Cardiac fibroblast (primary cell): ENCODE data around the gene NOTCH2.
A peak's percentile ranks its signal among the peaks of the same experiment; 100 is the strongest.
"Not testable (repeated sequence)": the region's sequence is repeated elsewhere in the genome, so short reads cannot be mapped to it uniquely, and the experiment has no call there.

Experiments
- DNase-seq, 2 donors: peaks; one replicate each; pipeline versions ENCODE4 v3.0.0 to v3.0.0-alpha.2; 2010; ENCODE audit warnings: low read depth in 2 of 2
- H3K4me3 ChIP-seq, 2 donors: replicated peaks in 1 of 2; 1 replicate in 1 of 2; 2 replicates in 1 of 2; pipeline ENCODE4 v1.5.1; 2011; ENCODE audit warnings: low read depth in 2 of 2, low read length in 2 of 2, mild to moderate bottlenecking in 2 of 2, moderate library complexity in 1 of 2

The NOTCH2 gene

DNA sequence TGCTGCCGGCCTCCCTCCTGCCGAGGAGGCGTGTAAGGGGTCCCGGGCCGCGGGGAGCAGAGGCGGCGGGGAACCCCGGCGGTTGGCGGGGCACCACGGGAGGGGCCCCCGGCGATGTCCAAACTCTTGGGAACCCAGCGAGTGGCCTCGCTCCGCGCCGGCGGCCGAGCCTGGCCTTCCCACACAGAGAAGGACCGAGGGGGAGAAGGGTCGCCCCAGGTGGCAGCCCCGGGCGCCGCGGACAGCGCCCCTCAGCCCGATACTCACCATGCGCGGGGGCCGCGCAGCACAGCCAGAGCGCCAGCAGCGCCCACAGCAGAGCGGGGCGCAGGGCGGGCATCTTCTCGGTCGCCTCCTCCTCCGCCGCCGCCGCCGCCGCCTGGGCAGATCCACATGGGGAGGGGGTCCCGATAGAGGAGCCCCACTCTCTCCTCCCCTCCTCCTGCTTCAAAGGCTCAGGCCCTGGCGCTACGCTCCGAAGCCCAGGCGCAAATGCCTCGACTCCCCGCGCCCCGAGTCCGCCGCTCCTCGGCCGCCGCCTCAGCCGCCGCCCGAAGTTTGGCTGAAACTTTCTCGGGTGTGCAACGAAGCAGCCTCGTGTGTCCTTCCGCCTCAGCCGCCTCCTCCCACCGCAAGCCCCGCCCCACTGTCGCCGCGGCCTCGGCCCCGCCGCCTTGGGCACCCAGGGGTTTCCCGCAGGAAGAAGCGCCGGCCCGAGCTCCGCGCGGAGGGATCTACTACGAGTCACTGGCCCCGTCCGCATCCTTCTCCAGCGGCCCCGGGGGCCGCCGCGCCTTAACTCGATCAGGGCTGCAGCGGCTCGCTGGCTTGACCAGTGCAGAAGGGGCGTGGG is at the start of gene NOTCH2:
Gene NOTCH2 (minus strand): TSS at position 596 of the 853 bp plus-strand sequence. CDS start 256 bp downstream, at position 340.
- H3K4me3 ChIP-seq = peak within 1 kb of the TSS; percentile 50 to 57
- DNase-seq = peak; percentile 26 to 51

DNA sequence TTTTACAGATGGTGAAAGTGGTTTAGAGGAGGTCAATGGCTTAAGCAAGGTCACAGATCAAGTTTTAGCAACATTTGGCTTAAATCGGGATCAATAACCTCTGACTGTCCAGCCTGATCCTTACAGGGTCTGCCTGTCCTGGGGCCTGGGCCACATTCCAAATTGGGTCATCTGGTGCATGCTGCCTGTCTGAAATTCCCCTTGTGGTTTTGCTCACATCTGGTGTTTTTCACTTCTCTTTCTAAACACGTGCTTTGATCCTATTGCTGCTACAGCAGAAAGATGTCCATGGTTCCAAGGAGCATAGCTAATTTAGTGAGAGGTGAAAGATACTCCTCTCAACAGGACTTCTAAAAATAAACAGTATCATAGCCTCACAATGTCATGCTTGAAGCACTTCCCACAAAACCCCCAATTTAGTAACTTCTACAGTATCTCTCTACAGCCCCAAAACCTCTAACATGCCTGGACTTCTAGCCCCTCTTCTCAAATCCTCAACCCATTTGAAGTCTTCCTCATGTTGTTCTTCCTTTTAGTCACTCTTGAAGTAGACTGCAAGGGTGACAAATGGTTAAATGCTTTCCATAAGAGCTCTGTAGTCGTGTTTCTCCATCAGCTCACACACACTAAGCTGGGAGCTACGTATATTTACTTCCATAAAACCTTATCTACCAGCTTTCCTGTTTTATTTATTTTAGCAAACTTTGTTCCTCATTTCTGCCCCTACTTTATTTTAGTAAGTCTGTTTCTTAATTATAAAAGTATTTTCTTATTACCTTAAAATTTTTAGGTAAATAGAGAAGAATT is 48.1 kb upstream of the NOTCH2 start:
- peak; percentile 8 to 35 for DNase-seq
- H3K4me3 ChIP-seq = not testable (repeated sequence)

DNA sequence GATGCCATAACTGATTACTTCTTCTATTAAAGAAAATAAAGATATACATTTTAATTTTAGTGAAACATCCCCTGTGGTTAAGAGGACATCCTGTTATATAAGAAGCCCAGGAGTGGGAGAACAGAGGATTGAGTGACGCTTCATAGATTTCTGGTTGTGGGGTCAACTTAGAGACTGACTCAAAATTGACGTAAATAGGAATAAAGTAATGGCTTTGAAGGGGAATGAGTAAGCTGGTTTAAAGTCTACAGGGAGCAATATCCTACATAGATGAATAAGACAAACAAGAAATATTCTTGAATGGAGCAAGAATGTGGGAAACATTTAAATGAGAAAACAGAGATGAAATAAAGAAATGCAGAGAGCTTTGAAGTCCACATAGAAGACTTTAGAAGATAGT is 46.6 kb upstream of the NOTCH2 start:
- DNase-seq = peak in 1 of 2 donors; percentile 80

DNA sequence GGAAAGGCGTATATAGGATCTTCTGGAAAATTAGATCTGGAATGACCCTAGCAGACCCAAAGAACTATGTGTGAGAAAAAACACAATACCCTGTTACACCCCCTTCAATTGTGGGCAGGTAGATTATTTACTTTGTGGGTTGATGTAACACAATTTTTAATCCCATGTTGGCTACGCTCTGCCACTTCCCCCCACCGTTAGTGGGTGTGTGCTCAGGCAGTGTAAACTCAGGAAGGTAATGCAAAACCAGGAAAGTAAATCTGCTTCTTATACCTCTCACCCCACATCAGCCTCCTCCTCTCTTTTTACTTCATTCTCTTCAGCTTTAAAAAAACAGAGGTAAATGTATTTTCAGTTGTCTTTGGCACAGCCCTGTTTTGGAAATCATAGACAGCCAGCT is 43.7 kb upstream of the NOTCH2 start:
- DNase-seq, H3K4me3 ChIP-seq: not testable (repeated sequence)

More for the DNA sequence above, 46.6 kb upstream of the NOTCH2 start:
- H3K4me3 ChIP-seq = not testable (repeated sequence)

DNA sequence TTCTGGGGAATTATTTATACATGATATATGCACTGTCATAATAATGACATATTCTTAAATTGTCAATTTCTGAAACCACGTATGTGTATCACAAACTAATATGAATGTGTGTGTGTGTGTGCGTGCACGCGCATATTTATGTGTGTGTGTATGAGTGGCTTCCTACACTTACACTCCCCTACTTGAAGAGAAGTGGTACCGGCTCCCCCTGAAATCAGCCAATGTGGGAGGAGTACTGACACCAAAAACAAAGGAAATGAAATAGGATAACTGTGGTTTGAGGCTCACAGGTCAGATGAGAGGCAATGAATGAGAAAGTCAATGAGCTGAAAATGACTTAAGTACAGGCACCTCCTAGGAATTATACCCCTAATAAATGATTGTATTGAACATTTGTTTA is 42.8 kb upstream of the NOTCH2 start:
- DNase-seq = peak in 1 of 2 donors; percentile 7
- H3K4me3 ChIP-seq = not testable (repeated sequence)

DNA sequence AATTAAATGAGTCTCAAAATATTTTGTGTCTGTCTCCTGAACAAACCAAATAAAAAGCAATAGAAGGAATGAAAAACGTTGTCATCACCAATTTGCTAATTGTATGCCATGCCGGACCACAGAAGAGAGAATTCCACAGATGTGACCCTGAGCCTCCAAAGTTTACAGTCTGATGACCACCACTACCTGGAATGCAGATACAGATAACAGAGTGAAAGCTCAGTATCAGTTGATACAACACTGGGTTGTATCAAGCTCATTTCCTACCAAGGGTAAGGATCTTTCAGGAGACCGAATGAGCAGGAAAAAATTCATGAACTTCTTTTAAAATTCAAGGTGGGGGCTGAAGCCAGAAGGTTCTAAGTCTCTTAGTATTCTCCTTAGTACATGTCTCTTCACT is 42.3 kb upstream of the NOTCH2 start:
- DNase-seq, H3K4me3 ChIP-seq: not testable (repeated sequence)

DNA sequence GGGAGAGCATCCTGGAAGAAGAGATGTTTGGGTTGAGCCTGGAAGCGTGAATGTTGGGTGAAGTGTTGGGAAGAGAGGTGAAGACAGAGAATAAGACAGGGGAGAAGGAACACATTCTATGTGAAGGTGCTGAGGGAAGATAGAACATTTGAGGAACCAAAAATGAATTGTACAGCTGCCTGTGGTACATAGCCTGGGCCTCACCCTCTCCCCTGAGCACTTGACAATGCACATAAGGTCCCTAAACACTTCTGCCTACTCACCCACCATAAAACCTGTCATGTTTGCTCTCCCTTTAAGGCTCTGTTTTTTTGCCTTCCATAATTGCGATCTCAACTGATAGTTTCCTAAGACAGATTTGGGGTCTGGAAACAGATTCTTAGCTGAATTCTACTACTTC is 41.5 kb upstream of the NOTCH2 start:
- H3K4me3 ChIP-seq, DNase-seq: not testable (repeated sequence)

DNA sequence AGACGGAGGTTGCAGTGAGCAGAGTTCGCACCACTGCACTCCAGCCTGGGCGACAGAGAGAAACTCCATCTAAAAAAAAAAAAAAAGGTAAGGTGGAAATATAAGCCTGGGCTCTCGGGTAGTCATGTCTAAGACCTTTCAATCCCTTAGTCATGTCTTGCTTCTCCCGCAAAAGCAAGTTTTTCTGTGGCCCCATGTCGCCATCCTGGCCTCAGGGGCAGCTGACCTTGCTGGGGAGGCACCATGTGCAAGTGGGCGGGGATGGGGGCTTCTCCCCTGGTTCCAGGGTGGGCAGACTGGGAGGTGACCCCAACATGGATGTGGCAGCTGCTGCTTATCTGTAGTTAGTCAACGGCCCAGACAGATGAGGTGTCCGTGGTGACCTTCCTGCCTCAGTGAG is 40.2 kb upstream of the NOTCH2 start:
- not testable (repeated sequence) for H3K4me3 ChIP-seq, DNase-seq

DNA sequence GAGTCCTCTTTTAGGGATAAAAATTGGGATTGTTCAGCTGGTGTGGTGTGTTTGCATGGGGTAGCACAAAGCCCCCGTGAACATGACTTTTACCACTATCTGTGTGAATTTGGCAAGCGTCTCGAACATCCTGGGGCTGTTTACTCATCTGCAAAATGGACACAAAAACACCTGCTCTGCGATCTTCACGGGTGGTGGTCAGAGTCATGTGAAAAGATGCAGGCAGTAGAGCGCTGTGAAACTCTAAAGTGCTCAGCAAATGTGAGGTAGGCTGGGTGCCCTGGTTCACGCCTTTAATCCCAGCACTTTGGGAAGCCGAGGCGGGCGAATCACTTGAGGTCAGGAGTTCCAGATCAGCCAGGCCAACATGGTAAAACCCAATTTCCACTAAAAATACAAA is 39.7 kb upstream of the NOTCH2 start:
- not testable (repeated sequence) for H3K4me3 ChIP-seq, DNase-seq

DNA sequence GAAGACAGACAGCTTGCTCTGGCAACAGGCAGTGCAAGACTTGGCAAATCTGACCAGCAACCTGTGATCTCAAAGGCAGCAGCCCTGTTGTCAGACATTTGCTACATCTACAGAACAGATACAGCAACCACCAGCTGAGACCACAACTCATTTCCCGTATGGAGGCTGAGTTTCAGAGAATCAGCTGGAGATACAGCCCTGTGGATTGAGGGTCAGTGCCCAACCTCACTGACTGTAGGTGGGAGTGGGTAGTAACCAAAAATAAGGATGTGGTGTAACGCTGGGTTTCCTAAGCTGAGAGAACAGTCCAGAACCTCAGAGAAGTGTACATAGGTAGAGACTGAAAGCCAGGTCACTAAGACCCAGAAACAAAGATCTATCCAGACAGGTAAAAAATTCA is 35.8 kb upstream of the NOTCH2 start:
- not testable (repeated sequence) for H3K4me3 ChIP-seq, DNase-seq

DNA sequence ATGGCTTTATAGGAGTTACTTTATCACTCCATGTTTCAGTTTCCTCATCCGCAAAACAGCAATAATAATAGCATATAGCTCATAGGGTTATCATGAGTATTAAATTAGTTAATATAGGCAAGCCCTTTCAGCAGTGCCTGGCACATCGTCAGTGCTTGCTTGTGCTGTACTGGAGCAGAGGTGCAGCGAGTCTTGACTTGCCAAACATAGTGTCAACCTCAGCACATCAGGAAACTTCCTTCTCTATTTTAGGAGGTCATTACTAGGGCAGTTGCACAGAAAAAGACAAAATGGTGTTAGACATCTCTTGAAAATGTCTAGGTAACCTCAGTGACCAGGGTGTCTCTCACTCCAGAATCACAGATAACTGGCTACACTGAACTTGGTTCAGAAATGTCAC is 34.3 kb upstream of the NOTCH2 start:
- DNase-seq, H3K4me3 ChIP-seq: not testable (repeated sequence)

DNA sequence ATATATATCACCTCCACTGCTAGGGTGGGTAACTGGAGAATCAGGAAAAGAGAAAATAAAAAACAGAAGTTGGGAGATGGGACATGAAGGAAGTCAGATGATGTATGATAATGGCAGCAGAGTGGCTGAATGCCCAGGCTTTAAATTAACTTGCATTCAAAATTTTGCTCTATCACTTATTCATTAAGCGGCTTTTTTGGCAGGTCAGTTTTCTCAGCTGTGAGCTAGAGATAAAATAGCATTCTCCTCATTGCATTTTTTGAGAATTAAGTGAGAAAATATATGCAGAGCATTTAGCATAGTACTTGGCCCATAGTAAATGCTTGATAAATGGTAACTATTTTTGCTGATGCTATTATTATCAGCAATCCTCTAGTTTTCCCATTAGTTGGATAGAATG is 32.1 kb upstream of the NOTCH2 start:
- not testable (repeated sequence) for DNase-seq, H3K4me3 ChIP-seq

DNA sequence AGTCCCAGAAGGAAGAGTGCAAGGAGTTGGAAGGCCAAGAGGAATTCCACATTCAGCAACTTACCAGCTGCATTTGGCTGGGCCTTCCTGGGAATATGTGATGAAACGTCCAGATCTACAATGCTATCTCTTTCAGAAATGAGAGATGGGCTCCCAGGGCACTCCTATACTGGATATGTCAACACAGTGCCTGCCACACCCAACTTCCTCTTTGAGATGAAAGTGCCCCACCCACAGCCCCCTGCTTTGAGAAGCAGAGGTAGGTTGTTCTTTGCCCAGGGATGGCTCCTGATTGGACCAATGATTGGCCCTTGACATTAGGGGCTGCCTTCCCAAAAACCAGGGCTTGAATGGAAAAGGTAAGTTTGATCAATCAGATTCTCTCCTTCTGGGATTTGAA is 31.1 kb upstream of the NOTCH2 start:
- DNase-seq, H3K4me3 ChIP-seq: not testable (repeated sequence)

DNA sequence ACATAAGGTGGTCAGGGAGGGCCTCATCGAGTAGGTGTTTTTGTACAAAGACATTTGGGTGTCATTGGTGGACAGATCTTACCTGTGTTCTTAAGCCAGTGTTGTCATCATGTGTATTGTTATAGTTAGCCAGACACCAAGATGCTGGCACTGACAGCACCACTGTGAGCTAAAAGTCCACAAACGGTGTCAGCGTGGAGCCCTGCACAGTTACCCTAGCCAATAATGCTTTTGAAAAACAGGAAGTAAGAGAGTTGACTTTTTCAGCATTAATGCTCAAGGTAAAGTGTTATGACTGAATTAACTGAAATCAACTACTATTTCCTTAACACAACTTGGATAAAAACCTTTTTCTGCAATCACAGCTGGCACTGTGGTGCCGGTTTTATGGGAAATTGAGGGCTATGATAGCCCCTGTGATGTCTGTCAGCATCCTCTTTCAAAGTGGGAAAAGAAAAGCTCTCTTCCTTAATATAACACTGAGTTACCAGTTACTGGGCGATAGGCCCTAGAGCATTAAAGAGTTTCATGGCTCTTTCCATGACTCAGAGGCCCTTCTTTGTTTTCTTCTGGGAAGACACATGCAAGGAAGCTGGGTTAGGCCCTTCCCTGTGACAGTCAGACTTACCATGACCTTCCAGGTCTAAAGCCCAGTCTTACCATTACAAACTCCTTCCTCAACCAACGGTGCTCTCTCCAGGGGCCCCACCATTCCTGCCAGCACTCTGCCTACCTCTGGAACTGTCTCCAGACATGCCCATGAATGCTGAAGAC is 29.7 kb upstream of the NOTCH2 start:
- not testable (repeated sequence) for H3K4me3 ChIP-seq

DNA sequence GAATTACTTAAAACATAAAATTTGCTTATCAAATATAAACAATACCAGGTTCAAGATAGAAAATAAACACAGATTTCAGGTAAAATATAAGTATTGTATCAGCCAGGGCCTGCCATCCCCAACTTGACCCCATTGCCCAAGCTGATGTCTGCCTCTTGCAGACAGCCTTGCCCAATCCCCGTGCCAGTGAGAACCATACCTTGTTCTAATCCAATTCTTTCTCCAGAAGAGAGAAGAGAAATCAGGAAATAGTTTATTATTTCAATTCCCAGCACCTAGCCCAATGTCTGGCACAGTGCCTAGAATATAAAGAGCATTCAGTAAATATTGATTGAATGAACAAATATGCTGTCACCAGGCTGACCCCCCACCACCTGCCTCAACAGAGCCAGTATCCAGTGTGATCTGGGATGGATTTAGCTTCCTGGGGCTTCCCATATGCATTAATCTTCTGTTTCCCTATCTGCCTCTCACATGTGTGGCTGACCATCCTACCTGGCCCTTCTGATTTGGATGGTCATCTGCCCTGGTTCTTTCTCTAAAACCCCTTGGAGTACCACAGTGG is 27.6 kb upstream of the NOTCH2 start:
- DNase-seq, H3K4me3 ChIP-seq: not testable (repeated sequence)

More for the DNA sequence above, 29.7 kb upstream of the NOTCH2 start:
- not testable (repeated sequence) for DNase-seq

DNA sequence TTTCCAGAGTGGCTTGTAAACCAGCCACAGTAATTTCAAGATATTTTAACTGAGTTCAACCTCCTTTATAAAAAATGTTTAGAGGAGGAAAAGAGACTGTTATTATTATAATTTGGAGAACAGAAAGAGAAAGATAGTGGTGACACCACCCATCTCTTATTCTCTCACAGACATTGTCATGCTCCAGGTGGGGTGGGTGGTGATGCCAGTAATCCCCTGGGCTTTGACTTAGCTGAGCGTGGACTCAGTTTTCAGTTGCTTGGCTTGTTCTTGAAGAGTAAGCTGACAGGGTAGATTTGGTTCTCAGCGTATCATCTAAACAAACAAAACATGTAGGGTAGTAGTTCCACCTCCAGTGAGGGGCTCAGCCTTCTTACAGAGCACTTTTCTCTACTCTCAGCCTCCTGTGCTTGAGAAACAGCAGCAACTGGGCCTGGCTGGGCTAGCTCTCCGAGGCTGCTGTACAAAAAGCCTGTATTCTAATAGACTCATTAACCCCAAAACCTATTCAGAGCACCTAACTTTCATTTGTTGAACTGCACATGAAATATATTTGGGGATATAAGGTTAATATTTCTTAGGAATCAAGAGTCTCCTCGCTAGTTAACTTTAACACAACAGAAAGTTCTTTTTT is 24.2 kb upstream of the NOTCH2 start:
- H3K4me3 ChIP-seq, DNase-seq: not testable (repeated sequence)
